ENCODE results near the gene OR2S2.

DNA sequence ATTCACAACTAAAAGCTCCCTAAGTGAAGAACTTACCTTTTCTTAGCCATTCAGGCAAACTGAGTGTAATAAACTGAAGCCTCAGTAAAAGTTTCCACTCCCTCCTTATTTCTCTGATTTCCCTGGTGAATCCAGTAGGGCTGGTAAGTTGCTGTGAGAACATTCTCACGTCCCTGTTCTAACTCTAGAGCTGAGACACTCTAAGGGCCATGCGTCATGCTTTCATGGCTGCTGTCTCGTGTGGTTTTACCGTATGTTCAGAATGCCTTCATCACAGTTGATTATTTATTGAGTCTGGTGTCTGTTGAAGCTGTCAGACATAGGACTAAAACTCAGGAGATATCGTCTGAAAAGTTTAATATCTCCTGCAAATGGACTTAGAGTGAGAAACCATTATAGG, 1.3 kb downstream of the OR2S2 start:
- TF ChIP-seq, protein P1, sequence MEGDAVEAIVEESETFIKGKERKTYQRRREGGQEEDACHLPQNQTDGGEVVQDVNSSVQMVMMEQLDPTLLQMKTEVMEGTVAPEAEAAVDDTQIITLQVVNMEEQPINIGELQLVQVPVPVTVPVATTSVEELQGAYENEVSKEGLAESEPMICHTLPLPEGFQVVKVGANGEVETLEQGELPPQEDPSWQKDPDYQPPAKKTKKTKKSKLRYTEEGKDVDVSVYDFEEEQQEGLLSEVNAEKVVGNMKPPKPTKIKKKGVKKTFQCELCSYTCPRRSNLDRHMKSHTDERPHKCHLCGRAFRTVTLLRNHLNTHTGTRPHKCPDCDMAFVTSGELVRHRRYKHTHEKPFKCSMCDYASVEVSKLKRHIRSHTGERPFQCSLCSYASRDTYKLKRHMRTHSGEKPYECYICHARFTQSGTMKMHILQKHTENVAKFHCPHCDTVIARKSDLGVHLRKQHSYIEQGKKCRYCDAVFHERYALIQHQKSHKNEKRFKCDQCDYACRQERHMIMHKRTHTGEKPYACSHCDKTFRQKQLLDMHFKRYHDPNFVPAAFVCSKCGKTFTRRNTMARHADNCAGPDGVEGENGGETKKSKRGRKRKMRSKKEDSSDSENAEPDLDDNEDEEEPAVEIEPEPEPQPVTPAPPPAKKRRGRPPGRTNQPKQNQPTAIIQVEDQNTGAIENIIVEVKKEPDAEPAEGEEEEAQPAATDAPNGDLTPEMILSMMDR (IDR thresholded peaks at IDR 0.05), result no peak
- no peak for TF ChIP-seq EZH2 (IDR thresholded peaks at IDR 0.05; ENCODE audit: borderline replicate concordance, insufficient read depth, low read depth, low read length, poor library complexity, severe bottlenecking)
